Measurements from ENCODE around the gene TMEM54. TPM values are rescaled to one million over a fixed set of nuclear protein-coding genes. Genes with fewer than 3 reads are reported as not detected.
A peak's percentile ranks its signal among the peaks of the same experiment; 100 is the strongest.

The TMEM54 gene
- total and polyA plus RNA-seq, 9 of the 15 experiments (the other 6 are each of a cell fraction or from before 2014, with no cell fraction given), result 1.00 to 16.2 (median 8.2) TPM

DNA sequence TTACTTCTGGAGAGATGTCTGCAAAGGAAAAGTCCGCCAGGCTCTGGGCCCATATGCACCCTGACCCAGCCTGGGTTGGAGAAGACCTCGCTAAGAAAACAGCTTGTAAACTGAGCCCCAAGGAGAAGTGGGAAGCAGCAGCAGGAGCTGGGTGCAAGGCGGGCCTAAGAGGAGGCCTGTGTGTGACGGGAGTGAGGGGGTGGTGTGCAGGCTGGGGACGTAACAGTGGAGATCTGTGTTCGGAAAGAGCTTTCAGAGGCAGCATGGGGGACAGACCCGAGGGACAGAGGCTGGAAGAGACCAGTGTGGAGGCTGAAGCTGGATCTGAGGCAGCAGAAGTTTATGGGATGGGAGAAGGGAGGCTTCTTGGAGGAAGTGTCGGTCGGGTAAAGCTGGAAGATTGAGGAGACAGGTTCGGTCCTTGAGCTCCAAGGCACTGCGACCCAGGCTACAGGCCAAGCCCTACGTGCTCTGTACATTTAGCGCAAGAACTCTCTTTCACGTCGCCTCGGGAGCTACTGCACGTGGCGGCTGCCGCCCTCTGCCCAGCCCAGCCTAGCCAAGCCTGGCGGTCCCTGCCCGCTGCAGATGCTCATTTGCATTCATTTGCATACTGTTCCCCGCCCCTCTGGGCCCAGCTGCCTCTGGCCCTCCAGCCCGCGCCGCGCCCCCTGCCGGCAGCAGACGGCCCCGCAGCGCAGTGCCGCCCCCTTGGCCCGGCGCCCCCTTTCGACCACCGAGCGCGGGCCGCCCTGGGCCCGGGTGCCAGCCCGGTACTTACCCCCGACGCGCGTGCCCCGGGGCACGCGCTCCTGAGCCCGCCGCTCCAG lies 8.6 kb downstream of the TMEM54 start (continued):
- TF ChIP-seq, protein P1, sequence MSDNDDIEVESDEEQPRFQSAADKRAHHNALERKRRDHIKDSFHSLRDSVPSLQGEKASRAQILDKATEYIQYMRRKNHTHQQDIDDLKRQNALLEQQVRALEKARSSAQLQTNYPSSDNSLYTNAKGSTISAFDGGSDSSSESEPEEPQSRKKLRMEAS (CRISPR knock-in tag; IDR thresholded peaks at IDR 0.05), result peak; percentile 40; the same call in 1 of the 2 replicates
- TF ChIP-seq POLR2H (tag; IDR thresholded peaks at IDR 0.05; ENCODE audit: low read depth), result no peak
- TF ChIP-seq NR1H2 (CRISPR knock-in tag; IDR thresholded peaks at IDR 0.05), result no peak
- TF ChIP-seq, protein P2, sequence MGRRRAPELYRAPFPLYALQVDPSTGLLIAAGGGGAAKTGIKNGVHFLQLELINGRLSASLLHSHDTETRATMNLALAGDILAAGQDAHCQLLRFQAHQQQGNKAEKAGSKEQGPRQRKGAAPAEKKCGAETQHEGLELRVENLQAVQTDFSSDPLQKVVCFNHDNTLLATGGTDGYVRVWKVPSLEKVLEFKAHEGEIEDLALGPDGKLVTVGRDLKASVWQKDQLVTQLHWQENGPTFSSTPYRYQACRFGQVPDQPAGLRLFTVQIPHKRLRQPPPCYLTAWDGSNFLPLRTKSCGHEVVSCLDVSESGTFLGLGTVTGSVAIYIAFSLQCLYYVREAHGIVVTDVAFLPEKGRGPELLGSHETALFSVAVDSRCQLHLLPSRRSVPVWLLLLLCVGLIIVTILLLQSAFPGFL (CRISPR knock-in tag; IDR thresholded peaks at IDR 0.05), result no peak
- TF ChIP-seq ELF1 (tag; IDR thresholded peaks at IDR 0.05), result no peak
- no peak for TF ChIP-seq U2AF1 (optimal IDR thresholded peaks at IDR 0.05; ENCODE audit: low read depth, low read length)
- no peak for TF ChIP-seq SMARCE1 (IDR thresholded peaks at IDR 0.05)
- no peak for TF ChIP-seq TFAM (CRISPR knock-in tag; conservative IDR thresholded peaks at IDR 0.05)
- no peak for TF ChIP-seq TOE1 (IDR thresholded peaks at IDR 0.05; ENCODE audit: borderline replicate concordance)
- TF ChIP-seq TOE1 (CRISPR knock-in tag; IDR thresholded peaks at IDR 0.05; ENCODE audit: borderline replicate concordance, low read depth), result peak; percentile 20; the same call in 1 of the 2 replicates
- TF ChIP-seq C11orf30 (IDR thresholded peaks at IDR 0.05; ENCODE audit: low read depth), result no peak
- TF ChIP-seq BCOR (IDR thresholded peaks at IDR 0.05), result no peak
- TF ChIP-seq, protein P3, sequence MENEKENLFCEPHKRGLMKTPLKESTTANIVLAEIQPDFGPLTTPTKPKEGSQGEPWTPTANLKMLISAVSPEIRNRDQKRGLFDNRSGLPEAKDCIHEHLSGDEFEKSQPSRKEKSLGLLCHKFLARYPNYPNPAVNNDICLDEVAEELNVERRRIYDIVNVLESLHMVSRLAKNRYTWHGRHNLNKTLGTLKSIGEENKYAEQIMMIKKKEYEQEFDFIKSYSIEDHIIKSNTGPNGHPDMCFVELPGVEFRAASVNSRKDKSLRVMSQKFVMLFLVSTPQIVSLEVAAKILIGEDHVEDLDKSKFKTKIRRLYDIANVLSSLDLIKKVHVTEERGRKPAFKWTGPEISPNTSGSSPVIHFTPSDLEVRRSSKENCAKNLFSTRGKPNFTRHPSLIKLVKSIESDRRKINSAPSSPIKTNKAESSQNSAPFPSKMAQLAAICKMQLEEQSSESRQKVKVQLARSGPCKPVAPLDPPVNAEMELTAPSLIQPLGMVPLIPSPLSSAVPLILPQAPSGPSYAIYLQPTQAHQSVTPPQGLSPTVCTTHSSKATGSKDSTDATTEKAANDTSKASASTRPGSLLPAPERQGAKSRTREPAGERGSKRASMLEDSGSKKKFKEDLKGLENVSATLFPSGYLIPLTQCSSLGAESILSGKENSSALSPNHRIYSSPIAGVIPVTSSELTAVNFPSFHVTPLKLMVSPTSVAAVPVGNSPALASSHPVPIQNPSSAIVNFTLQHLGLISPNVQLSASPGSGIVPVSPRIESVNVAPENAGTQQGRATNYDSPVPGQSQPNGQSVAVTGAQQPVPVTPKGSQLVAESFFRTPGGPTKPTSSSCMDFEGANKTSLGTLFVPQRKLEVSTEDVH (IDR thresholded peaks at IDR 0.05; ENCODE audit: low read depth, partially characterized antibody), result no peak
- TF ChIP-seq SP1 (CRISPR knock-in tag; IDR thresholded peaks at IDR 0.05), result peak; percentile 81
- no peak for TF ChIP-seq ZNF134 (CRISPR knock-in tag; conservative IDR thresholded peaks at IDR 0.05)
- TF ChIP-seq STAG1 (CRISPR knock-in tag; IDR thresholded peaks at IDR 0.05; ENCODE audit: borderline replicate concordance), result no peak
- TF ChIP-seq, protein P4, sequence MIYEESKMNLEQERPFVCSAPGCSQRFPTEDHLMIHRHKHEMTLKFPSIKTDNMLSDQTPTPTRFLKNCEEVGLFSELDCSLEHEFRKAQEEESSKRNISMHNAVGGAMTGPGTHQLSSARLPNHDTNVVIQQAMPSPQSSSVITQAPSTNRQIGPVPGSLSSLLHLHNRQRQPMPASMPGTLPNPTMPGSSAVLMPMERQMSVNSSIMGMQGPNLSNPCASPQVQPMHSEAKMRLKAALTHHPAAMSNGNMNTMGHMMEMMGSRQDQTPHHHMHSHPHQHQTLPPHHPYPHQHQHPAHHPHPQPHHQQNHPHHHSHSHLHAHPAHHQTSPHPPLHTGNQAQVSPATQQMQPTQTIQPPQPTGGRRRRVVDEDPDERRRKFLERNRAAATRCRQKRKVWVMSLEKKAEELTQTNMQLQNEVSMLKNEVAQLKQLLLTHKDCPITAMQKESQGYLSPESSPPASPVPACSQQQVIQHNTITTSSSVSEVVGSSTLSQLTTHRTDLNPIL (CRISPR knock-in tag; IDR thresholded peaks at IDR 0.05), result no peak
- TF ChIP-seq GABPB2 (CRISPR knock-in tag; conservative IDR thresholded peaks at IDR 0.05), result no peak
- no peak for TF ChIP-seq NELFE (IDR thresholded peaks at IDR 0.05; ENCODE audit: insufficient read depth, insufficient read length)
- no peak for TF ChIP-seq FIP1L1 (IDR thresholded peaks at IDR 0.05; ENCODE audit: low read depth, low read length, poor library complexity, severe bottlenecking)
- TF ChIP-seq TAF15 (IDR thresholded peaks at IDR 0.05; ENCODE audit: low read depth, low read length), result no peak

Data from K562 (cell line).